Measurements from ENCODE around the gene PRRT2.
A peak's percentile ranks its signal among the peaks of the same experiment; 100 is the strongest.

GRCh38 chr16:29820730-29821642, 9.0 kb downstream of the PRRT2 start:
- no peak for TF ChIP-seq CTCF (IDR thresholded peaks at IDR 0.05)
- TF ChIP-seq REST (IDR thresholded peaks at IDR 0.05; ENCODE audit: insufficient read depth in 1 of 2, low read depth in 2 of 2, low read length in 1 of 2) = no peak
- peak; percentile 73 for TF ChIP-seq POLR2AphosphoS5 (IDR thresholded peaks at IDR 0.05; ENCODE audit: low read depth, low read length)
- no peak for TF ChIP-seq TCF7L2 (IDR thresholded peaks at IDR 0.05; ENCODE audit: low read depth, low read length)
- TF ChIP-seq SIN3A (IDR thresholded peaks at IDR 0.05; ENCODE audit: borderline replicate concordance, insufficient read depth, low read depth, low read length) = 0 out of 2 replicates have a peak, but pooled peaks have one; percentile 22

Measured in Panc1 (cell line).